ENCODE measurements around the gene TMEM175.

GRCh38 chr4:883377-884095 lies 48.7 kb upstream of the TMEM175 start:
- TF ChIP-seq POLR2A (IDR thresholded peaks at IDR 0.05) (no peak), EP300 (IDR thresholded peaks at IDR 0.05) (no peak), CTCF (IDR thresholded peaks at IDR 0.05) (no peak), POLR2AphosphoS5 (IDR thresholded peaks at IDR 0.05) (no peak)
